Measurements from ENCODE around the gene BIK.

BIK gene

GRCh38 chr22:43163241-43163795 lies 52.8 kb downstream of the BIK start:
- no peak for DNase-seq

GRCh38 chr22:43164636-43165035 lies 54.1 kb downstream of the BIK start:
- no peak for DNase-seq

- DNase-seq: no peak
Measured at GRCh38 chr22:43166132-43166930, 55.8 kb downstream of the BIK start.

GRCh38 chr22:43167001-43167589 lies 56.5 kb downstream of the BIK start:
- no peak for DNase-seq

- DNase-seq: no peak
Measured at GRCh38 chr22:43168471-43169309, 58.1 kb downstream of the BIK start.

- no peak for DNase-seq
Measured at GRCh38 chr22:43169310-43170130, 59.0 kb downstream of the BIK start.

GRCh38 chr22:43170131-43170480 lies 59.6 kb downstream of the BIK start:
- DNase-seq: no peak

- no peak for DNase-seq
Measured at GRCh38 chr22:43171019-43171491, 60.5 kb downstream of the BIK start.

- no peak for DNase-seq
Measured at GRCh38 chr22:43171607-43172006, 61.1 kb downstream of the BIK start.

GRCh38 chr22:43172191-43172590 lies 61.6 kb downstream of the BIK start:
- no peak for DNase-seq

- no peak for DNase-seq
Measured at GRCh38 chr22:43173566-43173965, 63.0 kb downstream of the BIK start.

GRCh38 chr22:43173976-43174720 lies 63.6 kb downstream of the BIK start:
- DNase-seq: no peak

- DNase-seq: no peak
Measured at GRCh38 chr22:43174941-43175531, 64.5 kb downstream of the BIK start.

GRCh38 chr22:43176090-43176489 lies 65.5 kb downstream of the BIK start:
- no peak for DNase-seq

- DNase-seq: no peak
Measured at GRCh38 chr22:43177479-43177878, 66.9 kb downstream of the BIK start.
